ENCODE results near the gene BRME1. TPM values are rescaled to one million over a fixed set of nuclear protein-coding genes. Genes with fewer than 3 reads are reported as not detected.

BRME1 gene
- total and polyA plus RNA-seq, 2 of the 13 experiments (the other 11 are each of a cell fraction or from before 2014, with no cell fraction given), result 0.74 to 1.5 TPM

DNA sequence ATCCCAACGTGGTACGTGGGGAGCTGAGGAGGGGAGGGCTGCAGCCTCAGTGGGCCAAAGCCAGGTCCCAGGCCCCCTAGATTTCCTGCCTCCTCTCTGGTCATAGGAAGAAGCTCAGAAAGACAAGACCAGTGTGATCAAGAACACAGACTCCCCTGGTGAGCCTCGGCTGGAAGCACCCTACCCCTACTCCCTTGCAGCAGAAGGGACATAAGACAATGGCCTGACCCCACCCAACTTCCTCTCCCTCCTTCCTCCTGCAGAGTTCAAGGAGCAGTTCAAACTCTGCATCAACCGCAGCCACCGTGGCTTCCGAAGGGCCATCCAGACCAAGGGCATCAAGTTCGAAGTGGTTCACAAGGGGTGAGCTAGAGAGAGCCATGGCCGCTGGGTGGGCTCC, 20.8 kb upstream of the BRME1 start (continued):
- TF ChIP-seq ZNF10 (CRISPR knock-in tag; IDR thresholded peaks at IDR 0.05; ENCODE audit: borderline replicate concordance, low read depth) (no peak), ZKSCAN5 (CRISPR knock-in tag; IDR thresholded peaks at IDR 0.05) (no peak)
- TF ChIP-seq, protein P1, sequence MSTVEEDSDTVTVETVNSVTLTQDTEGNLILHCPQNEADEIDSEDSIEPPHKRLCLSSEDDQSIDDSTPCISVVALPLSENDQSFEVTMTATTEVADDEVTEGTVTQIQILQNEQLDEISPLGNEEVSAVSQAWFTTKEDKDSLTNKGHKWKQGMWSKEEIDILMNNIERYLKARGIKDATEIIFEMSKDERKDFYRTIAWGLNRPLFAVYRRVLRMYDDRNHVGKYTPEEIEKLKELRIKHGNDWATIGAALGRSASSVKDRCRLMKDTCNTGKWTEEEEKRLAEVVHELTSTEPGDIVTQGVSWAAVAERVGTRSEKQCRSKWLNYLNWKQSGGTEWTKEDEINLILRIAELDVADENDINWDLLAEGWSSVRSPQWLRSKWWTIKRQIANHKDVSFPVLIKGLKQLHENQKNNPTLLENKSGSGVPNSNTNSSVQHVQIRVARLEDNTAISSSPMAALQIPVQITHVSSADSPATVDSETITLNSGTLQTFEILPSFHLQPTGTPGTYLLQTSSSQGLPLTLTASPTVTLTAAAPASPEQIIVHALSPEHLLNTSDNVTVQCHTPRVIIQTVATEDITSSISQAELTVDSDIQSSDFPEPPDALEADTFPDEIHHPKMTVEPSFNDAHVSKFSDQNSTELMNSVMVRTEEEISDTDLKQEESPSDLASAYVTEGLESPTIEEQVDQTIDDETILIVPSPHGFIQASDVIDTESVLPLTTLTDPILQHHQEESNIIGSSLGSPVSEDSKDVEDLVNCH (CRISPR knock-in tag; IDR thresholded peaks at IDR 0.05), result no peak

DNA sequence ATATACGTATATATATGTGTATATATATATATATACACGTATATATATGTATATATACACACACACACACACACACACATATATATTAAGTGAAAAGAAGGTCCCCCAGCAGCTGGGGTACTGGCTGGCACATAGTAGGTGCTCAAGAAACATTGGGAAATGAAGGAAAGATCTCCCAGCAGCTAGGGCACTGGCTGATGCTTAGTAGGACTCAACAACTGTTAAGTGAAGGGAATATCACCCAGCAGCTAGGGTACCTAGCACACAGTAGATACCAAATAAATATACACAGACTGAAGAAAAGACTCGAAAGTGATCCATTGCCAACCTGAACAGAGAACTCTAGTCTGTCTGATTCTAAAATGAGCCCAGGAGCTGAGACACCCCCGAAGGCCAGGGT, 20.1 kb upstream of the BRME1 start:
- Histone ChIP-seq H3K4me1 (ENCODE audit: insufficient read depth, low read length) (no peaks in the 10 kb centered on the region), H3K9ac (ENCODE audit: insufficient read depth, low read depth, low read length) (no peak overlapping the region), H3K27me3 (ENCODE audit: control insufficient read depth in 1 of 2, insufficient read depth in 2 of 2, low read length in 2 of 2) (no peaks in the 10 kb centered on the region), H3K79me2 (ENCODE audit: insufficient read depth, low read length) (no peaks in the 10 kb centered on the region), H2AFZ (ENCODE audit: low read length) (no peak overlapping the region), H3K4me2 (ENCODE audit: low read depth, low read length) (no peak overlapping the region), H4K20me1 (ENCODE audit: insufficient read depth, low read length) (no peaks in the 10 kb centered on the region), H3K9me3 (ENCODE audit: low read length) (0 out of 2 replicates have a peak, but pooled peaks cover under 1% of the 10 kb centered on the region), H3K27ac (ENCODE audit: extremely low read length, insufficient read depth, low read length) (no peak overlapping the region), H3K36me3 (replicated peaks in 1 of 2; ENCODE audit: control insufficient read depth in 1 of 2, insufficient read depth in 2 of 2, low read length in 2 of 2) (peaks cover 8 to 36% of the 10 kb centered on the region in 2 experiments), H3K4me3 (replicated peaks in 1 of 3; ENCODE audit: insufficient read depth in 1 of 3, low read depth in 2 of 3, low read length in 3 of 3) (no peak overlapping the region)
- ChIA-PET CTCF (ENCODE audit: low intra/inter-chr PET ratio, low total read pairs) (no interaction called here), POLR2A (no interaction called here)
- in situ Hi-C loops (cut with HindIII; ENCODE audit: extremely low pct_ligation_motif_present, low pct_unique_long_range_greater_than_20kb), result no loop called here
- no peak for DNase-seq (ENCODE audit: low spot score)
- no peak for FAIRE-seq
- WGBS (ENCODE audit: low lambda C conversion rate), result 92% methylated on average over 4 of the region's 4 CpGs
- no peak for TF ChIP-seq KLF9 (CRISPR knock-in tag; IDR thresholded peaks at IDR 0.05; ENCODE audit: low read depth)
- peak; percentile 48; the same call in 1 of the 2 replicates for TF ChIP-seq ZKSCAN1 (IDR thresholded peaks at IDR 0.05; ENCODE audit: low read length)
- no TSS peak for BruUV-seq (replicated peaks)
- no peak for ATAC-seq
- intact Hi-C loops (cut with micrococcal nuclease; ENCODE audit: unreplicated experiment), result no loop called here
